Upper lobe of left lung (tissue), 4 donors: ENCODE data around the gene COX17.

Experiments used
- EP300 ChIP-seq, 4 donors: sonication (generic); formaldehyde crosslinking; IDR thresholded peaks; one replicate each; pipeline ENCODE4 v1.5.1; 2017; ENCODE audit warnings: antibody characterized with exemption in 4 of 4, control low read depth in 2 of 4
- POLR2A ChIP-seq, 4 donors: fragments of 450-650 bp; IDR thresholded peaks; one replicate each; pipeline ENCODE4 v1.5.1; 2016 to 2017; ENCODE audit warnings: antibody characterized with exemption in 4 of 4, mild to moderate bottlenecking in 2 of 4
- POLR2AphosphoS5 ChIP-seq, 2 donors: sonication (generic); formaldehyde crosslinking; IDR thresholded peaks; one replicate each; pipeline ENCODE4 v1.5.1; 2017; ENCODE audit warnings: antibody characterized with exemption in 2 of 2
- TF ChIP-seq, protein P1 (sequence below), 6 experiments: fragments of 450-650 bp in 4 of 6; fragments of 200-600 bp in 2 of 6; sonication (generic) in 2 of 6; IDR thresholded peaks; one replicate each; pipeline ENCODE4 v1.5.1; 2016 to 2019; ENCODE audit warnings: antibody characterized with exemption in 6 of 6

DNA sequence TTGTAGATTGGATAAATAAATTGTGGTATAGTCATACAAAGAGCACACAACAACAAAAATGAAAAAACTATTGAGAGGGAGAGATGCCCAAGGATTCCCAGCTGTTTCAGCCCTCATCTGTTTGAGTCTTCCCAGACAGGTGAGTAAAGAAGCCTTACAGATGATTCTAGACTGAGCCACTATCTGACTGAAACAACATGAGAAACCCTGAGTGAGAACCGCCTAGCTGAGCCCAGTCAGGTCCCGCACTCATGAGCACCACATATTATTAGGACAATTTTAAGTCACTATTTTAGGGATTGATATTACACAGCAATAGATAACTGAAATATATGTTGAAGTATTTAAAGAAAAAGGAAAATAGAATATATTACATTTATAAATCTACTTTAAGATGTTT is 35.8 kb downstream of the COX17 start:
- TF ChIP-seq, protein P1, sequence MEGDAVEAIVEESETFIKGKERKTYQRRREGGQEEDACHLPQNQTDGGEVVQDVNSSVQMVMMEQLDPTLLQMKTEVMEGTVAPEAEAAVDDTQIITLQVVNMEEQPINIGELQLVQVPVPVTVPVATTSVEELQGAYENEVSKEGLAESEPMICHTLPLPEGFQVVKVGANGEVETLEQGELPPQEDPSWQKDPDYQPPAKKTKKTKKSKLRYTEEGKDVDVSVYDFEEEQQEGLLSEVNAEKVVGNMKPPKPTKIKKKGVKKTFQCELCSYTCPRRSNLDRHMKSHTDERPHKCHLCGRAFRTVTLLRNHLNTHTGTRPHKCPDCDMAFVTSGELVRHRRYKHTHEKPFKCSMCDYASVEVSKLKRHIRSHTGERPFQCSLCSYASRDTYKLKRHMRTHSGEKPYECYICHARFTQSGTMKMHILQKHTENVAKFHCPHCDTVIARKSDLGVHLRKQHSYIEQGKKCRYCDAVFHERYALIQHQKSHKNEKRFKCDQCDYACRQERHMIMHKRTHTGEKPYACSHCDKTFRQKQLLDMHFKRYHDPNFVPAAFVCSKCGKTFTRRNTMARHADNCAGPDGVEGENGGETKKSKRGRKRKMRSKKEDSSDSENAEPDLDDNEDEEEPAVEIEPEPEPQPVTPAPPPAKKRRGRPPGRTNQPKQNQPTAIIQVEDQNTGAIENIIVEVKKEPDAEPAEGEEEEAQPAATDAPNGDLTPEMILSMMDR (IDR thresholded peaks at IDR 0.05): no peak
- no peak for TF ChIP-seq POLR2A (IDR thresholded peaks at IDR 0.05)
- TF ChIP-seq POLR2AphosphoS5 (IDR thresholded peaks at IDR 0.05): no peak
- no peak for TF ChIP-seq EP300 (IDR thresholded peaks at IDR 0.05)
